Breast epithelium (tissue), 3 donors: ENCODE measurements around the gene LEKR1.

Experiments used
- CTCF ChIP-seq, 3 donors: fragments of 450-650 bp; IDR thresholded peaks; one replicate each; pipeline ENCODE4 v1.5.1; 2016 to 2017; ENCODE audit warnings: antibody characterized with exemption in 3 of 3, mild to moderate bottlenecking in 3 of 3, moderate library complexity in 3 of 3
- POLR2A ChIP-seq: fragments of 450-650 bp; IDR thresholded peaks from one replicate; pipeline ENCODE4 v1.6.1; 2016; ENCODE audit warnings: antibody characterized with exemption, mild to moderate bottlenecking, moderate library complexity
- POLR2AphosphoS5 ChIP-seq, 3 donors: sonication (generic); formaldehyde crosslinking; IDR thresholded peaks; one replicate each; pipeline ENCODE4 v1.6.1; 2017; ENCODE audit warnings: antibody characterized with exemption in 3 of 3

DNA sequence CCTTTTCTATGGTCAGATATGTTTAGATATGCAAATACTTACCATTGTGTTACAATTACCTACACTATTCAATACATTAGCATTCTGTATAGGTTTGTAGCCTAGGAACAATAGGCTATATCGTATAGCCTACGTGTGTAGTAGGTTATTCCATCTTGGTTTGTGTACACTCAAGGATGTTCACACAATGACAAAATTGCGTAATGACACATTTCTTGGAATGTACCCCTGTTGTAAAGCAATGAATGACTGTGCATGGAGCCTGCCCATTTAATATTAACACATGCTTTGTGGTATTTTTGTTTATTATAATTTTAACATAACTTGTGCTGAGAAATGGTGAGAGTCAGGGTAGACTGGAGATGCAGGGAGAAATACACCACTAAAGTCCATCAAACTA is 154.9 kb downstream of the LEKR1 start:
- TF ChIP-seq CTCF (IDR thresholded peaks at IDR 0.05): no peak
- TF ChIP-seq POLR2A: no peak
- TF ChIP-seq POLR2AphosphoS5 (IDR thresholded peaks at IDR 0.05): no peak
